Measurements from ENCODE around the gene HS3ST5. TPM values are rescaled to one million over a fixed set of nuclear protein-coding genes. Genes with fewer than 3 reads are reported as not detected.

HS3ST5 gene
- total RNA-seq, 4 donors from 2014 or later = 0.42 to 2.8 TPM; not detected in 2

GRCh38 chr6:114042267-114043016, 300.4 kb downstream of the HS3ST5 start:
- H3K36me3 ChIP-seq = no peaks in the 10 kb centered on the region
- WGBS, 2 donors = 63 to 70% methylated on average over 7 of the region's 7 CpGs
- H3K4me1 ChIP-seq = no peaks in the 10 kb centered on the region
- no peaks in the 10 kb centered on the region for H3K27me3 ChIP-seq
- no peak for DNase-seq (ENCODE audit: low spot score in 2 of 2)
- no peaks in the 10 kb centered on the region for H3K9me3 ChIP-seq
- no peak overlapping the region for H3K27ac ChIP-seq
- H3K4me3 ChIP-seq = no peak overlapping the region
- TF ChIP-seq POLR2A (IDR thresholded peaks at IDR 0.05) (no peak), EP300 (IDR thresholded peaks at IDR 0.05) (no peak), CTCF (IDR thresholded peaks at IDR 0.05) (no peak)

- no peaks in the 10 kb centered on the region for H3K27me3 ChIP-seq
- H3K9me3 ChIP-seq = no peaks in the 10 kb centered on the region
- no peaks in the 10 kb centered on the region for H3K36me3 ChIP-seq
- H3K4me1 ChIP-seq = no peaks in the 10 kb centered on the region
- TF ChIP-seq CTCF (IDR thresholded peaks at IDR 0.05) = no peak
- TF ChIP-seq EP300 (IDR thresholded peaks at IDR 0.05) = no peak
- TF ChIP-seq POLR2A (IDR thresholded peaks at IDR 0.05) = no peak
- DNase-seq (ENCODE audit: low spot score in 2 of 2) = no peak
- no peak overlapping the region for H3K4me3 ChIP-seq
- no peak overlapping the region for H3K27ac ChIP-seq
- WGBS, 2 donors = 66 to 68% methylated on average over 2 of the region's 2 CpGs
Measured at GRCh38 chr6:114040871-114041270, 302.0 kb downstream of the HS3ST5 start.

GRCh38 chr6:114039841-114040240, 303.0 kb downstream of the HS3ST5 start:
- Histone ChIP-seq H3K27me3 (no peaks in the 10 kb centered on the region), H3K36me3 (no peaks in the 10 kb centered on the region), H3K27ac (no peak overlapping the region), H3K4me3 (no peak overlapping the region), H3K9me3 (no peaks in the 10 kb centered on the region), H3K4me1 (no peaks in the 10 kb centered on the region)
- no peak for DNase-seq (ENCODE audit: low spot score in 2 of 2)
- TF ChIP-seq CTCF (IDR thresholded peaks at IDR 0.05) (no peak), POLR2A (IDR thresholded peaks at IDR 0.05) (no peak), EP300 (IDR thresholded peaks at IDR 0.05) (no peak)
- 95 to 98% methylated on average over 2 of the region's 2 CpGs for WGBS, 2 donors

GRCh38 chr6:114033606-114034005, 309.2 kb downstream of the HS3ST5 start:
- TF ChIP-seq CTCF (IDR thresholded peaks at IDR 0.05) = no peak
- no peak for TF ChIP-seq EP300 (IDR thresholded peaks at IDR 0.05)
- TF ChIP-seq POLR2A (IDR thresholded peaks at IDR 0.05) = no peak
- DNase-seq (ENCODE audit: low spot score in 2 of 2) = no peak
- H3K9me3 ChIP-seq = no peaks in the 10 kb centered on the region
- no peak overlapping the region for H3K27ac ChIP-seq
- H3K36me3 ChIP-seq = no peaks in the 10 kb centered on the region
- H3K4me1 ChIP-seq = no peaks in the 10 kb centered on the region
- no peak overlapping the region for H3K4me3 ChIP-seq
- H3K27me3 ChIP-seq = no peaks in the 10 kb centered on the region

GRCh38 chr6:114032721-114033120, 310.1 kb downstream of the HS3ST5 start:
- Histone ChIP-seq H3K9me3 (no peaks in the 10 kb centered on the region), H3K36me3 (no peaks in the 10 kb centered on the region), H3K27me3 (no peaks in the 10 kb centered on the region), H3K27ac (no peak overlapping the region), H3K4me1 (no peaks in the 10 kb centered on the region), H3K4me3 (no peak overlapping the region)
- 36 to 48% methylated on average over 3 of the region's 3 CpGs for WGBS, 2 donors
- no peak for DNase-seq (ENCODE audit: low spot score in 2 of 2)
- TF ChIP-seq EP300 (IDR thresholded peaks at IDR 0.05) (no peak), POLR2A (IDR thresholded peaks at IDR 0.05) (no peak), CTCF (IDR thresholded peaks at IDR 0.05) (no peak)
